ENCODE measurements around the gene PTPN3.
A peak's percentile ranks its signal among the peaks of the same experiment; 100 is the strongest.
"Not testable (repeated sequence)": the region's sequence is repeated elsewhere in the genome, so short reads cannot be mapped to it uniquely, and the experiment has no call there.

The PTPN3 gene, protein sequence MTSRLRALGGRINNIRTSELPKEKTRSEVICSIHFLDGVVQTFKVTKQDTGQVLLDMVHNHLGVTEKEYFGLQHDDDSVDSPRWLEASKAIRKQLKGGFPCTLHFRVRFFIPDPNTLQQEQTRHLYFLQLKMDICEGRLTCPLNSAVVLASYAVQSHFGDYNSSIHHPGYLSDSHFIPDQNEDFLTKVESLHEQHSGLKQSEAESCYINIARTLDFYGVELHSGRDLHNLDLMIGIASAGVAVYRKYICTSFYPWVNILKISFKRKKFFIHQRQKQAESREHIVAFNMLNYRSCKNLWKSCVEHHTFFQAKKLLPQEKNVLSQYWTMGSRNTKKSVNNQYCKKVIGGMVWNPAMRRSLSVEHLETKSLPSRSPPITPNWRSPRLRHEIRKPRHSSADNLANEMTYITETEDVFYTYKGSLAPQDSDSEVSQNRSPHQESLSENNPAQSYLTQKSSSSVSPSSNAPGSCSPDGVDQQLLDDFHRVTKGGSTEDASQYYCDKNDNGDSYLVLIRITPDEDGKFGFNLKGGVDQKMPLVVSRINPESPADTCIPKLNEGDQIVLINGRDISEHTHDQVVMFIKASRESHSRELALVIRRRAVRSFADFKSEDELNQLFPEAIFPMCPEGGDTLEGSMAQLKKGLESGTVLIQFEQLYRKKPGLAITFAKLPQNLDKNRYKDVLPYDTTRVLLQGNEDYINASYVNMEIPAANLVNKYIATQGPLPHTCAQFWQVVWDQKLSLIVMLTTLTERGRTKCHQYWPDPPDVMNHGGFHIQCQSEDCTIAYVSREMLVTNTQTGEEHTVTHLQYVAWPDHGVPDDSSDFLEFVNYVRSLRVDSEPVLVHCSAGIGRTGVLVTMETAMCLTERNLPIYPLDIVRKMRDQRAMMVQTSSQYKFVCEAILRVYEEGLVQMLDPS

DNA sequence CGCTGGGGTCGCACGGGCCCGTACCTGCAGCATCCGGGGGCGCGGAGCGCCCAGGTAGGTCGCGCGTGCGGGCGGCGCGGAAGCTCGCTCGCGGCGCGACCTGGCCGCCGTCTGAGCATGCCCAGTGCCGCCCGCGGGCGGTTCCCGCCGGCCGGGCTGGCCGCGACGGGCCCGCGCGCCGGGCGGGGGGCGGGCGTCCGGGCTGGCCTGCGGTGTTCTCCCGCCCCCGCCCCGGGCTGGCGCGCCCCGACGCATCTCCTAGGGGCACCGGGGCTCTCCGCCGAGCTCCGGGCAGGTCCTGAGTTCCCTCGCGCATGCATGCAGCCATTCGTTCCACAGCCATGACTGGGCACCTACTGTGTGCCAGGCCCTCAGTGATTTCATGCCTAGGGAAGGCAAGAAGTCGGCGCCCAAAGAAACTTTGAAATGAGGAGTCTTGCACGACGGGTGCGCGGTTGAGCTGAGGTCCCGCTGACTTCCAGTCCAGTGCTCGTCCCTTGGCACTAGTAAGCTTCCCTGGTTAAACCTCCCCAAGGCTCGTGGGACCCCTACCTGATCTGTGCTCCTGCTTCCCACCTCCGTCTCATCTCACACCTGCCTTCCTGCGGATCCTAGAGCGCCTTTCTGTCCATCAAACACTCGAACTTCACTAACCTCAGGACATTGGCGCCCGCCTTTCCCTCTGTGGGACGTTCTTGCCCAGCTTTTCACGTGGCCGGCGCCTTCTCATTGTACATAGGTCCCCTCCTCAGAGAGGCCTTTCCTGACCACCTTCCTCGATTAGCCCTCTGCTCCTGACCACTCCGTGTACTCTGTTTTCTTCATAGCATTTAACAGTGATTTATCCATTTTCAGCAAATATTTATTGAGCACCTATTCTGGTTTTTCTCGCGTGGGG is at the start of gene PTPN3:
PTPN3 (minus strand) TSS at position 113 of the 898 bp plus-strand sequence. CDS start 34,873 bp downstream, outside the sequence.
- no peak for ATAC-seq

DNA sequence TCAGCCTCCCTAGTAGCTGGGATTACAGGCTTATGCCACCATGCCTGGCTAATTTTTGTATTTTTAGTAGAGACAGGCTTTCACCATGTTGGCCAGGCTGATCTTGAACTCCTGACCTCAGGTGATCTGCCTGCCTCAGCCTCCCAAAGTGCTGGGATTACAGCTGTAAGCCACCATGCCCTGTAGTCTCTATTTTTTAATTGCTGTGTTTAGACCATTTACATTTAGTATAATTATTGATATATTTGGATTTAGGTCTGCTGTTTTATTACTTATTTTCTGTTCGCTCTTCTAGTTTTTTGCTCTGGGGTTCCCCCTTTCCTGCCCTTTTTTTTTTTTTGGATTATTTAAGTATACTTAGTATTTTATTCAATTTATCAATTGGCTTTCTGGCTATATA is 46.8 kb upstream of the PTPN3 start:
- not testable (repeated sequence) for ATAC-seq

DNA sequence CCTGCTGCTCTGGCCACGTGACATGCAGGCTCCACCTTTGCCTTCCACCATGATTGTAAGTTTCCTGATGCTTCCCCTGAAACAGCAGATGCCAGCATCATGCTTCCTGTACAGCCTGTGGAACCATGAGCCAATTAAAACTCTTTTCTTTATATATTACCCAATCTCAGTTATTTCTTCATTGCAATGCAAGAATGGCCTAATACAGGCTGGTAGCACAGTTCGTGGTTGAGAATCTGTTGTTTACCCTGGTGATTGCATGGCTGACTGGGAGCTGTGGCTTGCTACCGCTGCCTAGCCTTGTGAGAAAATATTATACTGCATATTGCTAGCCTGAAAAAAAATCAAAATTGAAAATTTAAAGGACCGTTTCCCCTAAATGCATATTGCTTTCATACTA is 44.8 kb upstream of the PTPN3 start:
- ATAC-seq = no peak

DNA sequence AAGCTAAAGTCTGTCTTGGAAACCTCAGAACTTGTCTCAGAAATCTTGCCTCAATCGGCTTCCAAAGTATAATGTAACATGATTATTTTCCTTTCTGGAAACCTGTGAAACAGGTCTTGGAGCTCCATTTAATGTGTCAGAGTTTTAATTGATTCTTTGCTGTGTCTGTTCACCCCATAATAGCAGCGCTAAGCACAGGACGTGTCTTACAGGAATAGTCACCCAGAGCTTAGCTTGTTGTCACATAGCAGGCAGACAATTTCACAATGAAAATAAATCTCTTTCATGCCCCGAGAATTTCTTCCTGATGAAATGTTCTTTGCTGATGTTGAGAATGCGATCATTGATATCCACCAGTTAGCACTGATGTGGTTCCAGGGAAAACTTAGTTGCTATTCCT is 40.2 kb upstream of the PTPN3 start:
- no peak for ATAC-seq

DNA sequence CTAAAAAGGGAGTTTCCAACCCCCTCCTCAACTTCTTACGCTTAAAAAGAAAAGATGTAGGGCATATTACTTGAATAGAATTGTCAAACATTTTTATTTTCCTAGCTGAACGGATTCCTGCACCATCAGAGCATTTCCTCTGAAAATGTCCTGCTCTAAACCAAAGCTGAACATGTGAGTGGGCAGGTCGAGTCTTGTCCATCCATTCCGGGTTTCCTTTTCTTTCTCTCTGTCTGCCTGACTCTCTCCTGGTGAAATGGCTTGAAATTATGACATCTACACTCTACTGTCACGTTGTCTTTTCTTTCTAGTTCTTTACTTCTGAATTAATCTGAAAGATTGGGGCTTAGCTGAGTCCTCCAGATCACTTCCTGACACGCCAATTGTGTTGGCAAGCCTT is 39.2 kb upstream of the PTPN3 start:
- no peak for ATAC-seq

DNA sequence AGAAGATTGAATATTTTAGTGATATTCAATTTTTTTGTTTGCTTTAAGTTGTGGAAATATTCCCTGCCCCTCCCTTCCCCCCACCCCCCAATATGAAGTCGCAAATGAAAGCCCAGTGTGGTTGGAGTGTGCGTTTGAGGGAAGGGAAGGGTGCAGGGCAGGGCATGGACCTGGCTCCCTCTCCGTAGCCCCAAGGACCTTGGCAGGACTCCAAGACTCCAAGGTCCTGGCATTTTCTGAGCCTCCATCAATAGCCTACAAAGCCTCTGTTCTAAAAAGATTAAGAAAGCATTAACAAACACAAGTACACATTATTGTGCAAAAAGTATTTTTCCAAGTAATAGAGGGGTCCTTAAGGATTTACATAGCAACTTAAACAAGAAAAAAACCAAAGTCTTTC is 38.8 kb upstream of the PTPN3 start:
- ATAC-seq = no peak

DNA sequence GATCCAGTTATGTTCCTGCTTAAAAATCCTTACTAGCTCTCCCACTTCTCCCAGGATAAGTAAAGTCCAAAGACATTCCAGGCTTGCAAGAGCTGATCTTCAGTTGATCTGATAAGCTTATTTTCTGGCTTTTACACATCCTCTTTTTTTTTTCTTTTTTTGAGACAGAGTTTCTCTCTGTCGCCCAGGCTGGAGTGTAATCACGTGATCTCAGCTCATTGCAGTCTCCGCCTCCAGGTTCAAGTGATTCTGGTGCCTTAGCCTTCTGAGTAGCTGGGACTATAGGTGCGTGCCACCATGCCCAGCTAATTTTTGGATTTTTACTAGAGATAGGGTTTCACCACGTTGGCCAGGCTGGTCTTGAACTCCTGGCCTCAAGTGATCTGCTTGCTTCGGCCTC is 37.3 kb upstream of the PTPN3 start:
- no peak for ATAC-seq

DNA sequence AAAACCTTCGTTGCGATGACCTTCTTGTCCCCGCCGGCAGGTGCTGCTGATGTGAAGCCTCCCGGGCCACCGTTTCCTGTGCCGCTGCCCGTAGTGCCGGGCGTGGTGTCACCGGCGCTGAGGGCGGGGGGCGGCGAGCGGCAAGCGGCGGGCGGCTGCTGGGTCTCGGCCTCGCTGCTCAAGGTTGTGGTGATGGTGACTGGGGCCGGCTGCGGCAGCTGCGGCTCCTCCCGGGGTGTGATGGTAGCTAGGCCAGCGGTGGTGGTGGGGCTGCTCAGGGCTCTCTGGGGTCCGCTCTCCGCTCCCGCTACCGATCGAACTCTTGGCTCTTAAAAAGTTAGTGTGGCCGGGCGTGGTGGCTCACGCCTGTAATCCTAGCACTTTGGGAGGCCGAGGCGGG is 36.0 kb upstream of the PTPN3 start:
- ATAC-seq = no peak

DNA sequence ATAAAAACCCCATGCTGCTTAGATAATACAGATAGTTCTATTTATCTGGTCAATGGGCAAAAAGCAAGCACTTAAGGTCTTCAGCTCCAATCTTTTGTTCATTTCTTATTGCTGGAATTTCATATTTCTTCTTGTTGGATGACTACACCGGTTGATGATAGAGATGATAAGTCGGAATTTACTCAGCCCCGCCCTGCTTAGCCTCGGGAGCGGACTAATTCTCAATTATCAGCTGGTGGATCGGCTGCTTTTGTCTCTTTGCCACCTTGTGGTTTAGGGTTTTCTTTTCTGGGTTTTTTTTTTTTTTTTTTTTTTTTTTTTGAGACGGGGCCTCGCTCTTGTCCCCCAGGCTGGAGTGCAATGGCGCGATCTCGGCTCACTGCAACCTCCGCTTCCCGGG is 34.5 kb upstream of the PTPN3 start:
- ATAC-seq = not testable (repeated sequence)

DNA sequence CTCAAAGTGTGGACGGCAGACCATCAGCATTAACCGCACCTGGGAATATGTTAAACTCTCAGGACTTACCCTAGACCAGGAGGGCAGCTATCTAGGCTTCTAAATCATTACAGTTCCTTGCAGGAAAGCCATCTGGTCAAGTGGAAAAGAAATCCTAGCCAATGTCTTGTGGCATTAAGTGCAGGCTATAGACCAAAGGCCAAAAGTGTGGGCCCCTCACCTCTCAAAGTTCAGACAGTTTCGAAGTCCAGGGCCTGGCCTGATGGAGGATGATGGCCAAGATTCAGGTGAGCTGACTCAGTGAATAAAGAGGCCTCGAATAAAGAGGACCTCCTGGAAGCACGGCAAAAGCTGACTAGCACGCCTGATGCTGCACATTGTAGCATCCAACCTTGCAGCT is 24.0 kb upstream of the PTPN3 start:
- ATAC-seq = no peak

DNA sequence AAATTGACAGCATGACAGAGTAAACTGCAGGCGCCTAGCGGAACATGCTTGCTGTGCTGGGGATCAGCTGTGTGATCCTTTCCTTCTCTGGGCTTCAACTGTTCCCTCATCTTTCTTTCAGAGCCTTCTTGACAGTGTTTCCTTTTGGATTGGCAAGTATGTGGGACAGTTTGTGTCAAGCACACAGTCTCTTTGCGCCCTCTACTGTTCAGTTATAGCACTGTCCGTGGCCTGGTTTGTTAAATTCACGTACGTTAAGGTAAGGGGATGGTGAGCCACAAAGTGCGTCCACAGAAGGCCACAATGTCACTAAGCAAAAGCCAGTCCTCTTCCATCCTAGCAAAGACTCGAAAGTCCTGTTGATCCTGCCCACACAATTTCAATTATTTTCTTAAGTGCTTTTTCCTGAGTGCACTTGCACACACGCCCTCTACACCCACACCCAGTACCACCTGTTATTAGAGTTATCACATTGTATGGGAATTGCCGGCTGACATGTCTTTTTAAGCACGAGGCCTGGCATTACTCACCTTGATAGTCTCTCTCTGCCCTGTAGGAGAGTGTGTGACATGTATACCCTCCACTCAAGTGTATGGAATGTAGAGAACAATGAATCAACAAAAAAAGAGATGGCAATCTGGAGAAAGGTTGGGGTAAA is 22.5 kb upstream of the PTPN3 start:
- peak in 1 of 2 donors; percentile 41 for ATAC-seq

DNA sequence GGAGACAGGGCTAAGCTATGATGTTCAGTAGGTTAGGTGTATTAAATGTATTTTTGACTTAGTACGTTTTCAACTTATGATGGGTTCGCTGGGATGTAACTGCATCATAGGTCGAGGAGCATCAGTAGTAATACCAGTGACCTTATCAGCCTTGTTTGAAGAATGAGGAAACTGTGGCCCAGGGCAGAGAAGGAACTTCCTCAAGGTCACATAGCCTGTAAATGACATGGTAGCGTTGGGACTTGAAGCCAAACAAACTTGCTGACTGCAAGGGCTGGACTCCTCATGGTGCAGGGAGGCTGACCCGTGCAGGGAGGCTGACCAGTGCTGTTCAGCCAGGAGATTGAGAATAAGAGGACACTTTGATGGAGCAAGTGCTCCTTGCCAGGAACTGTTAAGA is 21.3 kb upstream of the PTPN3 start:
- no peak for ATAC-seq

DNA sequence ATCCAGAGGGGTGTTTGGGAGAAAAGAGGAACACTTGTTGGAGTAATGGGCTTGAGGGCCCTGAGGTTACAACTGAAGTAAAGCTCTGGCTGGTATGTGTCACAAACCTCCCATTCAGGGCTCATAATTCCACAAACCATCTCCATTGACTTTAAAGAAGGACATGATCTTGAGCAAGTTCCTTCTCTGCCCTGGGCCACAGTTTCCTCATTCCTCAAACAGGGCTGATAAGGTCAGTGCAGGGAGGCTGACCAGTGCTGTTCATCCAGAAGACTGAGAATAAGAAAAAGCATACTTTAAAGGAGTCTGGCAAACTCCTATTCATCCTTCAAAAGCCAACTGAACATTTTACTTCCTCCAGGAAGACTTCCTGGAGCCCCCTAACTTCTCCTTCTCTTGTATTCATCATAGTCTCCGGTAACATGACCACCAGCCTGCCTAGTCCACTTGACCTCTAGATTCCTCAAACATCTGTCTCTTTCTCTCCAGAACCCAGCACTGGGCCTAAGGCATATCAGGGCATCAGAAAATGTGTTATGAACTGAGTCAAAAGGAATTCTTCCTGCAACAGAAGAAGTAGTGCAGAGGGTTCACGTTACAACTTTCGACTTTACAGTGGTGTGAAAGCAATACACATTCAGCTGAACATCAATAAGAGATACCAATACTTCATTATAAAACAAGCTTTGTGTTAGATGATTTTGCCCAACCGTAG is 20.7 kb upstream of the PTPN3 start:
- no peak for ATAC-seq

DNA sequence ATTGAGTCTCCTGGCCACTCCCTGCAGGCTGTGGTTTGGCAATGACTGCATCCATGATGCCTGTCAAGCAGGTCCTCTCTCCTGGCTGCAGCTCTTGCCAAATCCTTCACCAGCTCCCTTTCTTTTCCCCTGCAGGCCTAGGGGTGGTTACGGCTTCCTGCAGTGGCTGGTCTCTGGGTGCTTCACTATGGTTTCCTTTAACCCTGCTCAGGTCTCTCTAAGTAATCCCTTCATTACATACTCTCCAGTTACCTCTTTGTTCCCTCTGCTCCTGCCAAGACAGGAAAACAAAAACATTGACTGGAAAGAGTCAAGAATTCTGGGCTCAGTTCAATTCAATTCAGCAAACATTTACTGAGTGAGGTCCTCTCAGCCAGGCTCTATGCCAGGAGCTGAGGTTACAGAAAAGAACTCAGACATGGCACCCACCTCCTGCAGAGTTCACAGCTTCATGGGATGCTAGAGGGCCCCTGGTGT is 19.8 kb upstream of the PTPN3 start:
- ATAC-seq = no peak

DNA sequence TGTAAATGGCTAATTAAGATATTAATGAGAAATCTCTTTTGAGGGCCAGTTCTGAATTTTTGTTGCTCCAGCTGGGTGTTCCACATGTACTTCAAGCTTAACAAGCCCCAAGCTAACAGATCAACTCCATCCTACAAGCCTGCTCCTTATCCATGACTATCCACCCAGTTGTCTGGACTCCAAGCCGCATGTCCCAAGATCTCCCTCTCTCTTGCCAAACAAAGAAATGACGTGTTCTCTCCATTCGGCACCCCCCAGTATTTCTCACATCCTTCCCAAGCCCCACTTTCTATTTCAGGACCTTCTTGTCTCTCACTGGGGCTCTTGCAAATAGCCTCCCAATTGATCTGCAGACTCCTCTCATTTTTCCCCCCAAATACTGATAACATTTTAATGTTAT is 15.8 kb upstream of the PTPN3 start:
- no peak for ATAC-seq

DNA sequence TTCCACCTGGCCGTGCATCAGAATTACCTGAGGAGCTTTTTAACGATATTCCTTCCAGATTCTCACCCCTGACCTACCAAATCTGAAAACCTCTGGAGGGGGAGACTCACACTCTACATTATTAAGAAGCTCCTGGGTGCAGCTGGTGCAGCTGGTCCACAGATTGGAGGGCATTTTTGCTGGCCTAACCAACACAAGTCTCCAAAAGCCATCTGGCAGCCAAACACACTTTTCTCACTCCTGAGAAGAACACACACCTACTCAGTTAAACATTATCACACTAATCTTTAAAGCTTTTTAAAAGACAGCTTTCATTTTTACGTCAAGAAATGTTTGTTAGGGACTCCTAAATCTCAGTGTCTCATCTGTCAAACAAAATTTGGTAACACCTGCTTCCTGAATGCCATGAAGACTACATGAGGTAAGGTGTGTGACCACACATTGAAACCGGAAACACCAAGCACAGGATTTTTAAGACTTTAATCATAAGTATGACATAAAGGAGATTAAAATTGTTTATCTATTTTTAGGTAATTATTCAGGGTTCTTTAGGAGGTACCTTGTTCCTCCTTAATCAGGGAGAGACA is 14.2 kb upstream of the PTPN3 start:
- ATAC-seq = no peak

DNA sequence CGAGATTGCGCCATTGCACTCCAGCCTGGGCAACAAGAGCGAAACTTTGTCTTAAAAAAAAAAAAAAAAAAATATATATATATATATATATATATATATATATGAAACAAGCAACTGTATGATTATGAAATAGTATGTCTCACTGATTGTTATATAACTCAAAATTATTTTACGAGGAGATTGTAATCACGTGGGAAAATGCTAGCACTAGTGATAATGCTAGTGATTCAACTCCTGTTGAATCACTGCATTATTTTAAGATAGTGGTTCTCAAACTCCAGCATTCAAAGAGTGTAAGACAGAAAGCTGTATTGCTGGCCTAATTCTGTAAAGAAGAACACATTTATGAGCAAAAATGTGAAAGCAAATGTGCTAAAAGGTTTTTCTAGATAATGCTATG is 12.4 kb upstream of the PTPN3 start:
- ATAC-seq = no peak

DNA sequence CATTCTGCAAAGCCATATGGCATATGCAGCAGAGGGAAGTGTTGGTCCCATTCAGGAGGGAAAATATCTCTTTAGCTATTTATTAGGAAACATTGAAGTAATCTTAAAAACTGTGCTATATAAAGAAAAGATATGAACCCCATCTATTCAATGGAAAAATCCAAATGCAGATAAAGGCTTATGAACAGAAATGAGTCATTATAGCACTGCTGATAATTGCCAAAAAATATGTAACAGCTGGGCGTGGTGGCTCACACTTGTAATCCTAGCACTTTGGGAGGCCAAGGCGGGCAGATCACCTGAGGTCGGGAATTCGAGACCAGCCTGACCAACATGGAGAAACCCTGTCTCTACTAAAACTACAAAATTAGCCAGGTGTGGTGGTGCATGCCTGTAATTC is 11.9 kb upstream of the PTPN3 start:
- ATAC-seq = not testable (repeated sequence)

DNA sequence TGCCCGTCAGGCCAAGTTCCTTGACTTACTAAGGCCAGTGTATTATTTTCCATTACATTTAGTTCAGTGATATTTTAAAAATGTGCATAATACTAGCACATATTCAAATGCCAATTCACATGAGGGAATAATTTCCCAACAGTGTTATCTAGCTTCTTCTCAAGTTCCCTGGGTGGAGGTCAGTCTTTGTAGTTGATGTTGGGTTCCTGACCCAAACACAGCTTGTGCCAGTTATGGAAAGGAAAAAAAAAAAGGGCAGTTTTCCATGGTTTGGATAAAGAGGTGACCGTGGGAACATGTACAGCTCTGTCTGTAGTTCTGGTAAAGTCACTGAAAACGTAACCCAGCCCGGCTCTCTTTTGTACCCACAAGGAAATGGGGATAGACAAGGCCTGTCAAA is 11.5 kb upstream of the PTPN3 start:
- ATAC-seq = no peak

DNA sequence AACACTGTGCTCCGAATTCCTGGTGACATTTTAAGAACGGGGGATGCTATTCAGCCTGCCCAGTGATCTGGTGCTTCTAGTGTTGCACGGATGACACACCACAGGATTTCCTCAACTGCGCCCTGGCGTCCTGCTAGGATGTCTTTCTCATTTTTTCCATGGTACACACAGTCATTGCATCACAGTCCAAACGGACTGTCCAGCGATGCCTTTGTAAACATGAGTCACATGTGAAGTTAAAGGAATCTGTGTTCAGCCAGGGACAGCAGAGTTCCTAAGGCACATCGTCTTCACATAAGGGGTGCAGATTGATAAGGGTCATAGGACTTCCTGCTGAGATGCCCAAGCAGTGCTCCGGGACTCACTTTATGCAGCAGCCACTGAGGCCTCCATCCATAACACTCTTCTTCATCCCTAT is 9.3 kb upstream of the PTPN3 start:
- ATAC-seq = no peak

DNA sequence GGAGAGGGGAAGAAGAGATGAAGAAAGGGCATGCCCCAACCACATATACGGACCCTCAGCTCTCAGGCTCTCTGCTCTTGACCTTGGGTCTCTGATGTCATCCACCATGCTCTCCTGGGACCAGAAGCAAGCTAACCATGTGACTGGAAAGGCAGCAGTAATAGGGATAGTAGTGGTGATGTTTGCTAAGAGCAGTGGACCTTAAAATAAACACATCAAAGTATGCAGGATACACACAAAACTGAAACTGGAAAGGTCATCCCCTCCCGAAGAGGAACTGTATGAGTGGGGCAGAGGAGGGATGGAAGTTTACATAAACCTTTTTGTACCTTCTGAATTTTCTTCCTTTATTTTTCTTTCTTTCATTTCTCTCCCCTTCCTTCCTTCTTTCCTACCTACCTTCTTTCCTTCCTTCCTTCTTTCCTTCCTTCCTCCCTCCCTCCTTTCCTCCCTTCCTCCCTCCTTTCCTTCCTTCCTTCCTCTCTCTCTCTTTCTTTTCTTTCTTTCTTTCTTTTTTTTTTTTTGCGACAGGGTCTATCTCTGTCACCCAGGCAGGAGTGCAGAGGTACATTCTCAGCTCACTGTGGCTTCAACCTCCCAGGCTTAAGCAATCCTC is 8.1 kb upstream of the PTPN3 start:
- no peak for ATAC-seq

Measured in activated CD4-positive, CD25-positive, alpha-beta regulatory T cell treated with anti-CD3 and anti-CD28 coated beads, Interleukin-2, amount 50 U/mL, for 24 hours (primary cell).